Panc1 (cell line): ENCODE measurements around the gene CISD3. TPM values are rescaled to one million over a fixed set of nuclear protein-coding genes. Genes with fewer than 3 reads are reported as not detected.

Source experiments
- ATAC-seq: fragments of 200-7000 bp; cut with Tn5 transposase; 2 replicates; pipeline ENCODE4 v1.9.1; 2020; ENCODE audit warnings: mild to moderate bottlenecking, moderate library complexity
- BruUV-seq: library from RNA; stranded (reverse); fragments of 400-500 nt; replicated peaks from 2 replicates; lab custom pipeline; 2021; lab: Mats Ljungman, UMichigan
- CTCF ChIA-PET: fragments of 300-600 bp; sonication (Branson Sonifier 250); formaldehyde crosslinking; loops from one replicate; lab custom pipeline; 2022; ENCODE audit warnings: antibody characterized with exemption; lab: Charles Lee
- POLR2A ChIA-PET: fragments of 300-600 bp; sonication (Branson Sonifier 250); formaldehyde crosslinking; loops from one replicate; lab custom pipeline; 2022; ENCODE audit warnings: antibody characterized with exemption; lab: Charles Lee
- DNase-seq: peaks from one replicate; pipeline ENCODE4 v3.0.0-alpha.2; 2010; ENCODE audit warnings: low read depth, low spot score
- H3K27ac ChIP-seq: 2 replicates; pipeline ENCODE4 v1.5.1; 2011; ENCODE audit warnings: mild to moderate bottlenecking, low read length, inconsistent platforms
- H3K27me3 ChIP-seq: fragments of 200-500 bp; sonication (Bioruptor generic); 2 replicates; pipeline ENCODE4 v1.6.0; 2014; ENCODE audit warnings: low read length, inconsistent platforms; ENCODE audit not compliant: control insufficient read depth, insufficient read depth
- H3K36me3 ChIP-seq: fragments of 200-500 bp; sonication (Bioruptor generic); 2 replicates; pipeline ENCODE4 v1.5.1; 2014; ENCODE audit warnings: inconsistent platforms, mild to moderate bottlenecking, low read length, moderate library complexity; ENCODE audit not compliant: control insufficient read depth, insufficient read depth
- H3K4me1 ChIP-seq: 2 replicates; pipeline ENCODE4 v1.5.1; 2011; ENCODE audit warnings: inconsistent platforms, mild to moderate bottlenecking, low read length, moderate library complexity; ENCODE audit not compliant: control insufficient read depth, insufficient read depth
- H3K4me3 ChIP-seq, 2 experiments: 2 replicates each; pipeline ENCODE4 v1.5.1; 2011 to 2012; ENCODE audit warnings: low read depth in 2 of 2, low read length in 2 of 2, mild to moderate bottlenecking in 2 of 2, inconsistent platforms in 1 of 2, moderate library complexity in 1 of 2
- H3K9me3 ChIP-seq: fragments of 200-500 bp; sonication (Bioruptor generic); 2 replicates; pipeline ENCODE4 v1.5.1; 2014; ENCODE audit warnings: low read depth, mild to moderate bottlenecking, inconsistent platforms, low read length, moderate library complexity; ENCODE audit not compliant: control insufficient read depth, insufficient read depth
- CTCF ChIP-seq: fragments of 450-650 bp; IDR thresholded peaks from 2 replicates; pipeline ENCODE4 v1.5.1; 2017; ENCODE audit warnings: mild to moderate bottlenecking
- POLR2AphosphoS5 ChIP-seq: IDR thresholded peaks from 2 replicates; pipeline ENCODE4 v1.6.1; 2012; ENCODE audit warnings: mild to moderate bottlenecking, low read depth, low read length, moderate library complexity
- REST ChIP-seq, 2 experiments: IDR thresholded peaks; 2 replicates each; pipeline ENCODE4 v1.6.1; 2011 to 2012; ENCODE audit warnings: low read depth in 2 of 2, control low read depth in 1 of 2, low read length in 1 of 2, mild to moderate bottlenecking in 1 of 2, moderate library complexity in 1 of 2; ENCODE audit not compliant: insufficient read depth in 1 of 2
- SIN3A ChIP-seq: IDR thresholded peaks from 2 replicates; pipeline ENCODE4 v1.6.1; 2012; ENCODE audit warnings: low read depth, mild to moderate bottlenecking, low read length, moderate library complexity, borderline replicate concordance; ENCODE audit not compliant: insufficient read depth
- TCF7L2 ChIP-seq: IDR thresholded peaks from 2 replicates; pipeline ENCODE4 v1.6.1; 2011; ENCODE audit warnings: mild to moderate bottlenecking, low read depth, low read length, inconsistent platforms
- in situ Hi-C: cut with HindIII; loops from 2 replicates; pipeline ENCODE4 v1.10.0; 2016; ENCODE audit warnings: low sequenced_read_pairs, low pct_unique_long_range_greater_than_20kb
- intact Hi-C: fragments of 100-400 bp; cut with micrococcal nuclease; formaldehyde crosslinking; loops from one replicate; pipeline ENCODE4 v1.10.0; 2022; ENCODE audit not compliant: unreplicated experiment
- total RNA-seq: library from RNA; stranded (reverse); gene quantifications from one replicate; pipeline ENCODE4 v1.2.1, GENCODE V29; 2021; ENCODE audit not compliant: unreplicated experiment

CISD3 gene
- total RNA-seq, 1 experiment from 2014 or later, result 45.0 TPM

GRCh38 chr17:38768417-38768816 is 38.3 kb downstream of the CISD3 start:
- Histone ChIP-seq H3K27ac (no peak overlapping the region), H3K4me1 (no peaks in the 10 kb centered on the region), H3K36me3 (no peaks in the 10 kb centered on the region; the same call in none of the 2 replicates), H3K27me3 (no peaks in the 10 kb centered on the region), H3K4me3 (no peak overlapping the region), H3K9me3 (no peaks in the 10 kb centered on the region)
- ChIA-PET POLR2A (no interaction called here), CTCF (no interaction called here)
- ATAC-seq (no peak), DNase-seq (no peak)
- intact Hi-C loops (no loop called here), in situ Hi-C loops (no loop called here)
- BruUV-seq, result no TSS peak
- TF ChIP-seq SIN3A, result no peak
- TF ChIP-seq TCF7L2, result no peak
- no peak for TF ChIP-seq REST (IDR thresholded peaks at IDR 0.05; ENCODE audit: insufficient read depth in 1 of 2, low read depth in 2 of 2, low read length in 1 of 2)
- no peak for TF ChIP-seq CTCF

GRCh38 chr17:38773258-38773657 is 43.1 kb downstream of the CISD3 start:
- TF ChIP-seq CTCF (no peak), REST (IDR thresholded peaks at IDR 0.05; ENCODE audit: insufficient read depth in 1 of 2, low read depth in 2 of 2, low read length in 1 of 2) (no peak), POLR2AphosphoS5 (no peak), TCF7L2 (no peak)
- no peak for ATAC-seq
- Histone ChIP-seq H3K9me3 (no peaks in the 10 kb centered on the region), H3K27ac (no peak overlapping the region), H3K27me3 (no peaks in the 10 kb centered on the region), H3K4me3 (no peak overlapping the region), H3K4me1 (no peaks in the 10 kb centered on the region), H3K36me3 (peaks cover 3% of the 10 kb centered on the region)
- BruUV-seq, result no TSS peak
- POLR2A ChIA-PET, result no interaction called here
- in situ Hi-C loops, result no loop called here
- no peak for DNase-seq
- intact Hi-C loops, result no loop called here
- CTCF ChIA-PET, result no interaction called here
